Neural crest cell (in vitro differentiated cells): ENCODE data around the gene COPS7B. TPM values are rescaled to one million over a fixed set of nuclear protein-coding genes. Genes with fewer than 3 reads are reported as not detected.
A peak's percentile ranks its signal among the peaks of the same experiment; 100 is the strongest.
"Not testable (repeated sequence)": the region's sequence is repeated elsewhere in the genome, so short reads cannot be mapped to it uniquely, and the experiment has no call there.

ENCODE experiments used
- DNase-seq: peaks from one replicate; pipeline ENCODE4 v3.0.0; 2021; ENCODE audit warnings: low read depth, mixed read lengths, low spot score
- H3K27ac Mint-ChIP-seq: one replicate; pipeline ENCODE4 v1.8.0; 2021; ENCODE audit warnings: mild to moderate bottlenecking, mixed read lengths; ENCODE audit not compliant: unreplicated experiment
- H3K27me3 Mint-ChIP-seq: 2 replicates; pipeline ENCODE4 v1.8.0; 2021; ENCODE audit warnings: low read depth, mild to moderate bottlenecking, mixed read lengths
- H3K36me3 Mint-ChIP-seq: 2 replicates; pipeline ENCODE4 v1.8.0; 2021; ENCODE audit warnings: low read depth, mild to moderate bottlenecking, mixed read lengths
- H3K4me1 Mint-ChIP-seq: 2 replicates; pipeline ENCODE4 v1.8.0; 2021; ENCODE audit warnings: mixed read lengths
- H3K4me3 Mint-ChIP-seq: one replicate; pipeline ENCODE4 v1.8.0; 2021; ENCODE audit warnings: mild to moderate bottlenecking, mixed read lengths
- H3K9me3 Mint-ChIP-seq: 2 replicates; pipeline ENCODE4 v1.8.0; 2021; ENCODE audit warnings: mixed read lengths
- CTCF ChIP-seq: fragments of 200-600 bp; sonication (generic); conservative IDR thresholded peaks from 2 replicates; pipeline ENCODE4 v1.5.0; 2021; ENCODE audit warnings: antibody characterized with exemption, mild to moderate bottlenecking
- long read RNA-seq: library from polyadenylated mRNA; unstranded; transcript quantifications from one replicate; pipeline ENCODE4 v2.0.0, GENCODE V29; 2020
- total RNA-seq: library from RNA; stranded (reverse); gene quantifications from 2 replicates; pipeline ENCODE4 v1.2.1, GENCODE V29; 2021

The COPS7B gene
- total RNA-seq = 62.9 and 64.1 TPM in 2 replicates
- long read RNA-seq, transcript COPS7B-201 (7 exons, 2,544 nt) = major isoform, 17 of 22 reads
- long read RNA-seq, partial matches to known transcripts = 1 of 22 reads
- long read RNA-seq, other reads (novel, unspliced or antisense) = 1 of 22 reads

GRCh38 chr2:231786177-231786916 is at the start of gene COPS7B:
Gene COPS7B (plus strand): TSS chr2:231786445. CDS start chr2:231788571, 2,126 bp downstream.
- Mint-ChIP-seq H3K4me1 (peaks cover 42% of the 10 kb centered on the region), H3K36me3 (no peaks in the 10 kb centered on the region)

GRCh38 chr2:231737761-231738160 is 48.5 kb upstream of the COPS7B start:
- H3K4me1 Mint-ChIP-seq = peaks cover 22% of the 10 kb centered on the region
- DNase-seq = no peak
- H3K4me3 Mint-ChIP-seq = no peak overlapping the region
- H3K36me3 Mint-ChIP-seq = peaks cover 6% of the 10 kb centered on the region
- H3K9me3 Mint-ChIP-seq = no peaks in the 10 kb centered on the region
- no peaks in the 10 kb centered on the region for H3K27me3 Mint-ChIP-seq
- TF ChIP-seq CTCF = no peak
- H3K27ac Mint-ChIP-seq = no peak overlapping the region

More at GRCh38 chr2:231786177-231786916, at the start of gene COPS7B:
- peak; percentile 65 for TF ChIP-seq CTCF
- Mint-ChIP-seq H3K27ac (peak within 1 kb of the TSS; percentile 98), H3K4me3 (peak within 1 kb of the TSS; percentile 91), H3K27me3 (no peaks in the 10 kb centered on the region), H3K9me3 (no peaks in the 10 kb centered on the region)
- peak; percentile 85 for DNase-seq

GRCh38 chr2:231743376-231744116 is 42.7 kb upstream of the COPS7B start:
- peaks cover 48% of the 10 kb centered on the region for H3K4me1 Mint-ChIP-seq
- no peak for DNase-seq
- H3K27me3 Mint-ChIP-seq = no peaks in the 10 kb centered on the region
- H3K9me3 Mint-ChIP-seq = no peaks in the 10 kb centered on the region
- H3K4me3 Mint-ChIP-seq = peak overlapping the region; percentile 50
- no peak for TF ChIP-seq CTCF
- H3K36me3 Mint-ChIP-seq = peaks cover 6% of the 10 kb centered on the region
- peak overlapping the region; percentile 46 for H3K27ac Mint-ChIP-seq

- Mint-ChIP-seq H3K9me3 (no peaks in the 10 kb centered on the region), H3K36me3 (no peaks in the 10 kb centered on the region), H3K4me1 (peaks cover 48% of the 10 kb centered on the region), H3K27me3 (no peaks in the 10 kb centered on the region), H3K4me3 (no peak overlapping the region), H3K27ac (peak overlapping the region; percentile 76)
- no peak for TF ChIP-seq CTCF
- no peak for DNase-seq
Observed at GRCh38 chr2:231745303-231746038, 40.8 kb upstream of the COPS7B start.

GRCh38 chr2:231748153-231748896 is 37.9 kb upstream of the COPS7B start:
- H3K27ac Mint-ChIP-seq, DNase-seq, H3K36me3 Mint-ChIP-seq, H3K4me3 Mint-ChIP-seq, H3K9me3 Mint-ChIP-seq, H3K27me3 Mint-ChIP-seq: not testable (repeated sequence)
- peaks cover 31% of the 10 kb centered on the region for H3K4me1 Mint-ChIP-seq

- not testable (repeated sequence) for H3K27me3 Mint-ChIP-seq, DNase-seq, H3K9me3 Mint-ChIP-seq, H3K4me3 Mint-ChIP-seq, H3K27ac Mint-ChIP-seq, H3K36me3 Mint-ChIP-seq
- peaks cover 29% of the 10 kb centered on the region for H3K4me1 Mint-ChIP-seq
Observed at GRCh38 chr2:231749016-231749415, 37.2 kb upstream of the COPS7B start.
